ENCODE results near the gene EFR3B.
"Not testable (repeated sequence)": the region's sequence is repeated elsewhere in the genome, so short reads cannot be mapped to it uniquely, and the experiment has no call there.

- TF ChIP-seq CTCF (IDR thresholded peaks at IDR 0.05); CREB1 (CRISPR knock-in tag; IDR thresholded peaks at IDR 0.05); E2F4 (CRISPR knock-in tag; IDR thresholded peaks at IDR 0.05; ENCODE audit: borderline replicate concordance, low read depth); FOXK1 (CRISPR knock-in tag; IDR thresholded peaks at IDR 0.05); NR3C1 (CRISPR knock-in tag; conservative IDR thresholded peaks at IDR 0.05; ENCODE audit: low read depth); FOXP1 (CRISPR knock-in tag; IDR thresholded peaks at IDR 0.05; ENCODE audit: borderline replicate concordance); NR1H2 (CRISPR knock-in tag; IDR thresholded peaks at IDR 0.05); MLX (CRISPR knock-in tag; IDR thresholded peaks at IDR 0.05); ATF1 (CRISPR knock-in tag; IDR thresholded peaks at IDR 0.05): not testable (repeated sequence)
These were observed 60.5 kb downstream of the EFR3B start for GRCh38 chr2:25102352-25102751.

Data from WTC11 (cell line).